Measurements from ENCODE around the gene RHEB.

The RHEB gene

DNA sequence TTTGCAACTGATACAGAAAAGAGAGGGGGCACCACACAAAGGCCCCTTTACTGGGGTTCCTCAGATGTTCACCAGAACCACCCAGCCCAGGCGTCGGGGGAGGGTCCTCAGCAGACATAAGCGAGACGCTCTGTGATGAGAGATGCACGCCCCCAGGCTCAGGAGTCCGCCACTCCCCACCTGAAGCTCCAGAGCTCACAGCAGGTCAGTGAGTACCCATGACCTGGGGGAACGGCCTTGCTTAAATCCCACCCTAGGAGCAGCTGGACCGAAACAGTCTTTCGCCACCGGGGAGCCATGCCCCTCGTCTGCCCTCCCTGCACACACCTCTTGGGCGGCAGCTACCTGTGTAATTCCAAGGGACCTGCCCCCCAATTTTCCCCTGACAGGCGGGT, 82.5 kb downstream of the RHEB start:
- TF ChIP-seq, protein P1, sequence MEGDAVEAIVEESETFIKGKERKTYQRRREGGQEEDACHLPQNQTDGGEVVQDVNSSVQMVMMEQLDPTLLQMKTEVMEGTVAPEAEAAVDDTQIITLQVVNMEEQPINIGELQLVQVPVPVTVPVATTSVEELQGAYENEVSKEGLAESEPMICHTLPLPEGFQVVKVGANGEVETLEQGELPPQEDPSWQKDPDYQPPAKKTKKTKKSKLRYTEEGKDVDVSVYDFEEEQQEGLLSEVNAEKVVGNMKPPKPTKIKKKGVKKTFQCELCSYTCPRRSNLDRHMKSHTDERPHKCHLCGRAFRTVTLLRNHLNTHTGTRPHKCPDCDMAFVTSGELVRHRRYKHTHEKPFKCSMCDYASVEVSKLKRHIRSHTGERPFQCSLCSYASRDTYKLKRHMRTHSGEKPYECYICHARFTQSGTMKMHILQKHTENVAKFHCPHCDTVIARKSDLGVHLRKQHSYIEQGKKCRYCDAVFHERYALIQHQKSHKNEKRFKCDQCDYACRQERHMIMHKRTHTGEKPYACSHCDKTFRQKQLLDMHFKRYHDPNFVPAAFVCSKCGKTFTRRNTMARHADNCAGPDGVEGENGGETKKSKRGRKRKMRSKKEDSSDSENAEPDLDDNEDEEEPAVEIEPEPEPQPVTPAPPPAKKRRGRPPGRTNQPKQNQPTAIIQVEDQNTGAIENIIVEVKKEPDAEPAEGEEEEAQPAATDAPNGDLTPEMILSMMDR (IDR thresholded peaks at IDR 0.05; ENCODE audit: low read depth, low read length, missing control alignments) = no peak
- no peak overlapping the region for H3K4me3 ChIP-seq (replicated peaks; ENCODE audit: low read depth, low read length)
- DNase-seq (ENCODE audit: extremely low read depth, low read depth) = no peak

DNA sequence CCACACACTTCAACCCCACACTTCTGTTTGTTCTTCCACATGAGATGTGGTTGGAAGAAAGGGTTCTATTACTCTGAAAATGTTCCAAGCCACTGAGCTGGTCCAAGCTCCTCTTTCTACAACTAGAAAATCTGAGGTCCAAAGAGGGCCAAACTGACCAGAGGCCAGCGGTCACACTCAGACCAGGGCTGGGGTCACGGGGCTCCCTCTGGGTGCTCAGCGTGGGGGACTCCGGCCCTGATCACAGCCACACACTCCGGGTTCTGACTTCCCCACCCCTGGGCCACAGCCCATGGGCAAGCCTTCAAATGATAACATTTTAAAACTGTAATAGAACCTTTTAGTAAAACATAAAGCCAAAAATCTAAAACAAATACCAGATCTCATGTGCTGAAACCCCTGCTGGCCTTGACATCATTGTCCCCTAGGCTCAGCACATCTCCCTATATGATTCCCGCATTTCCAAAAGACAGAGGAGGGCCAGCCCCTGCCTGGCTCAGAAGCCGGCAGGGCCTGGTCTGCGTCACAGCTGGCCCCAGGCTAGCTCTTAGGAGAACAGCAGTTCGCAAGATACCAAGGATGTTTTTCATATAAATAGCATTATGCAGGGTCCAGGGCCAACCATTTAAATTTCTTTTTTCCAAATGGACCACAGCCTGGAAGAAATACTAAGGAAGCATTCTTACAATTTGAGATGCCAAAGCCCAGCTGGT, 83.1 kb downstream of the RHEB start:
- no peak for DNase-seq (ENCODE audit: extremely low read depth, low read depth)
- TF ChIP-seq, protein P1 (IDR thresholded peaks at IDR 0.05; ENCODE audit: low read depth, low read length, missing control alignments) = no peak
- H3K4me3 ChIP-seq (replicated peaks; ENCODE audit: low read depth, low read length) = no peak overlapping the region

DNA sequence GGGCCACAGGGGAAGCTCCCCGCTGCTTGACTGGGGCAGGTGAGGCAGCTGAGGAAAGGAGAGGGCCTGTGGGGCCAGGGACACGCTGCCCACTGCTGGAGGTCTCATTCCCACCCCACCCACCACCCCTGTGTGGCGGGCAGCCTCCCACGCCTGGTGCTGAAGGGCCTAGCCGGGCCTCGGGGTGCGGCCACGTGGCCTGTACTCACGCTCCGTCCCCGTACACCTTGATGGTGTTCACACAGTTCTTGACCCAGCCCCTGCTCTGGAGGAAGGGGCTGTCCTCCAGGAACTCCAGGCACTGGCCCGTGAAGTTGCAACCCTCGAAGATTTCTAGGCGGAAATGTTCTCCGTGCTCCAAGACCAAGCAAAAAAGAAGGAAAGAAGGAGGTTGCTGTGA, 83.7 kb downstream of the RHEB start:
- TF ChIP-seq, protein P1 (IDR thresholded peaks at IDR 0.05; ENCODE audit: low read depth, low read length, missing control alignments) = no peak
- DNase-seq (ENCODE audit: extremely low read depth, low read depth) = no peak
- no peak overlapping the region for H3K4me3 ChIP-seq (replicated peaks; ENCODE audit: low read depth, low read length)

DNA sequence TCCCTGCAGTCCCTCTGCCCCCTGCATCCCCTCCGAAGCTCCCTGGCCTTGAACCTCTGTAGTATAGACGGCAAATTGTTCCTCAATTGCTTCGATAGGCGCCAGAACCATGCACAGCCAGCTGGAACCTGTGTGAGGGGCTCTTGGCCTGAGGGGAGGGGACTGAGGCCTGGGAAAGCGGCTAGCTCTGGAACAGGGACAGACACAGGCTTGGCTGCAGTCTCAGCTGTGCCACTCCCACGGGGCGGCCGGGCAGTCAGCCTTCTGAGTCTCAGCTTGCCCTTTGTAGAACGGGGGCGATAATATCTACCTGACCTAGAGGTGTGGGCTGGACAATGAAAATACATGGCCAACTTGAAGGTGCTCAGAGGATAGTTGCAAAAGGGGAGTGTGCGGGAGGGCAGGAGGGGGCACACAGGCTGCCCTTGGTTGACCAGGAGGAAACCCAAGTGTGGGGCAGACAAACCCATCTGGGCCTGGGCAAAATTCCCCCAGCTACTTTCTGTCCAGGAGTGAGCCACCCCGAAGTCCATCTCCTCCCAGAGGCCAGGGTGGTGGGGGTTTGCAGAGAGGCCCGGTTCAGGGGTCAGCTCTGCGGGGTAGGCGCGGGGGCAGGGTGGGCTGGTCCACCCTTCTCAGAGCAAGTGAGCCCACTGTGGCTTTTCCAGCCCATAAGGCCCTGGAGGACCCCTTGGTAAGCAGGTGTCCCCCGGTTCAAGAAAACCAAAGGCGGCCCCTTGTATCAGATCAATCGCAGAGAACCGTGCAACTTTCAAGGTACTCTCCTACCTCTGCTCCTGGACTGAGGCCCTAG, 84.4 kb downstream of the RHEB start:
- DNase-seq (ENCODE audit: extremely low read depth, low read depth) = no peak
- TF ChIP-seq, protein P1 (IDR thresholded peaks at IDR 0.05; ENCODE audit: low read depth, low read length, missing control alignments) = no peak
- no peak overlapping the region for H3K4me3 ChIP-seq (replicated peaks; ENCODE audit: low read depth, low read length)

DNA sequence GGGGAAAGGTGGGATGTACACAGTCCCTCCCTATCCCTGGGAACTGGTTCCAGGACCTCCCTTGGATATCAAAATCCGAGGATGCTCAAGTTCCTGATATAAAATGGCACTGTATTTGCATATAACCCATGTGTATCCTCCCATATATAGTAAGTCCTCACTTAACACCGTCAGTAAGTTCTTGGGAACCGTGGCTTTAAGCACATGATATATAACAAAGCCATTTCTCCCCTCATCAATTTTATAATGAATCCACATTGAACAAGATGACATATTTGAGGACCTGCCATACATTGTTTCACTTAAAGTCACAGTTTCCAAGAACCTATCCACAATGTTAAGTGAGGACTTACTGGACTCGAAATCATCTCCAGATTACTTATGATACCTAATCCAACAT, 85.1 kb downstream of the RHEB start:
- DNase-seq (ENCODE audit: extremely low read depth, low read depth) = no peak
- TF ChIP-seq, protein P1 (IDR thresholded peaks at IDR 0.05; ENCODE audit: low read depth, low read length, missing control alignments) = no peak
- no peak overlapping the region for H3K4me3 ChIP-seq (replicated peaks; ENCODE audit: low read depth, low read length)

DNA sequence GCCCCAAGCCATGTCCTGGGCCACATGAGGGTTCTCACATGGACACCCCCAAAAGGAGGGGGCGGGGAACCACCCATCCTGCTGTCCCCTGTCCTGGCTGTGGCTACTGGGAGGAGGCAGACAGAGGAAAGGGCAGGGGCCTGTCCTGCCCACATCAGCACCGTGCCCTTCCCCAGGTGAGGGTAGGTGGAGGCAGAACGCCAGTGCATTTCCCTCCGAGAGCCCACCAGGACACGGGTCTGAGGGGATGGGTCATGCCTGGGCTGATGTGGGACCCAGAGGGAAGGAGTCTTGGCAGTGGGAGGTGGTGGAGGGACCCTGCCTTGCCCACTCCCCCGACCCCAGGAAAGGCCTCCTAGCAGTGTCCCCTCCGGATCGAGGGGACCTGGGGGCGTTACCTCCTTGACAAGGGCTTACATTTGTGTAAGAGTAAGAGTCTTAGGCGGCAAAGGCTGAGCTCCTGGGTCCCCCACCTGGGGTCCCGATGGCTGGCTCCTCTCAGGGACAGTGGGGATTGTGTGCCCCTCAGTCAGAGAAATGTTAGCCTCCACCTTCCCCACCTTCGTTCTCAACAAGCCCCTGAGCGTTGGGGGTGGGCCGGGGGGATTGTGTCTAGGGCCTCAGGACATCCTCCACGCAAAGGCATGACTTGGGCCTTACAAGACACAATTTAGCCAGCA, 85.8 kb downstream of the RHEB start:
- TF ChIP-seq, protein P1 (IDR thresholded peaks at IDR 0.05; ENCODE audit: low read depth, low read length, missing control alignments) = no peak
- no peak for DNase-seq (ENCODE audit: extremely low read depth, low read depth)
- no peak overlapping the region for H3K4me3 ChIP-seq (replicated peaks; ENCODE audit: low read depth, low read length)
